Renal cortex interstitium (tissue), 15 donors: ENCODE data around the gene SLC15A2. TPM values are rescaled to one million over a fixed set of nuclear protein-coding genes. Genes with fewer than 3 reads are reported as not detected.
"Not testable (repeated sequence)": the region's sequence is repeated elsewhere in the genome, so short reads cannot be mapped to it uniquely, and the experiment has no call there.

Experiments
- DNase-seq, 11 donors: peaks; one replicate each; pipeline ENCODE4 v3.0.0-alpha.2; 2013; ENCODE audit warnings: low read depth in 9 of 11, low spot score in 4 of 11; ENCODE audit errors: extremely low read depth in 1 of 11
- long read RNA-seq, 16 experiments: transcript quantifications; one replicate each; lab custom pipeline, GENCODE V29; 2026
- polyA plus RNA-seq, 3 donors: library from polyadenylated mRNA; unstranded; fragments of 120-200 nt; gene quantifications; one replicate each; pipeline ENCODE4 v1.2.1, GENCODE V29; 2013; ENCODE audit not compliant: insufficient read length in 3 of 3

The SLC15A2 gene
- 10 to 100 TPM in 2 of 3 donors, 1 to 10 TPM in 1; 8.8 to 18.2 (median 12.7) TPM for polyA plus RNA-seq
- long read RNA-seq, donor 1: 0 reads
- long read RNA-seq, donor 2, partial matches to known transcripts: 0 of 1 reads
- long read RNA-seq, donor 2, other reads (novel, unspliced or antisense): 0 of 1 reads
- long read RNA-seq, donor 3, full-length matches to known transcripts: 6 of 6 reads
- long read RNA-seq, donor 3, partial matches to known transcripts: 0 of 6 reads
- long read RNA-seq, donor 3, other reads (novel, unspliced or antisense): 0 of 6 reads
- long read RNA-seq, donor 4, partial matches to known transcripts: 0 of 3 reads
- long read RNA-seq, donor 4, other reads (novel, unspliced or antisense): 0 of 3 reads
- long read RNA-seq, donor 5: 0 reads
- long read RNA-seq, donor 6, partial matches to known transcripts: 0 of 1 reads
- long read RNA-seq, donor 6, other reads (novel, unspliced or antisense): 0 of 1 reads
- long read RNA-seq, donor 7, full-length matches to known transcripts: 1 of 6 reads
- long read RNA-seq, donor 7, partial matches to known transcripts: 5 of 6 reads
- long read RNA-seq, donor 7, other reads (novel, unspliced or antisense): 0 of 6 reads
- long read RNA-seq, donor 8, full-length matches to known transcripts: 4 of 4 reads
- long read RNA-seq, donor 8, partial matches to known transcripts: 0 of 4 reads
- long read RNA-seq, donor 8, other reads (novel, unspliced or antisense): 0 of 4 reads
- long read RNA-seq, donor 9, full-length matches to known transcripts: 1 of 1 reads
- long read RNA-seq, donor 9, partial matches to known transcripts: 0 of 1 reads
- long read RNA-seq, donor 9, other reads (novel, unspliced or antisense): 0 of 1 reads
- long read RNA-seq, donor 10, full-length matches to known transcripts: 4 of 4 reads
- long read RNA-seq, donor 10, partial matches to known transcripts: 0 of 4 reads
- long read RNA-seq, donor 10, other reads (novel, unspliced or antisense): 0 of 4 reads
- long read RNA-seq, donor 11, full-length matches to known transcripts: 6 of 6 reads
- long read RNA-seq, donor 11, partial matches to known transcripts: 0 of 6 reads
- long read RNA-seq, donor 11, other reads (novel, unspliced or antisense): 0 of 6 reads
- long read RNA-seq, donor 12: 0 reads
- long read RNA-seq, donor 13, full-length matches to known transcripts: 1 of 1 reads
- long read RNA-seq, donor 13, partial matches to known transcripts: 0 of 1 reads
- long read RNA-seq, donor 13, other reads (novel, unspliced or antisense): 0 of 1 reads
- long read RNA-seq, donor 14, partial matches to known transcripts: 0 of 2 reads
- long read RNA-seq, donor 14, other reads (novel, unspliced or antisense): 0 of 2 reads
- long read RNA-seq, donor 15, partial matches to known transcripts: 0 of 2 reads
- long read RNA-seq, donor 15, other reads (novel, unspliced or antisense): 0 of 2 reads
- long read RNA-seq, donor 16, full-length matches to known transcripts: 10 of 10 reads
- long read RNA-seq, donor 16, partial matches to known transcripts: 0 of 10 reads
- long read RNA-seq, donor 16, other reads (novel, unspliced or antisense): 0 of 10 reads

GRCh38 chr3:121894301-121894990 is at the start of gene SLC15A2:
Gene SLC15A2, plus strand, starts transcription at chr3:121894401. Its CDS starts 76 bp downstream, at chr3:121894477.
- peak in 1 of 11 donors; percentile 14 for DNase-seq

- no peak for DNase-seq
Measured at GRCh38 chr3:121844892-121845291, 49.3 kb upstream of the SLC15A2 start.

- no peak for DNase-seq
Measured at GRCh38 chr3:121852256-121852655, 41.9 kb upstream of the SLC15A2 start.

GRCh38 chr3:121855555-121855954 is 38.6 kb upstream of the SLC15A2 start:
- peak in 3 of 11 donors; percentile 3 to 17 (median 4) for DNase-seq

GRCh38 chr3:121857778-121858177 is 36.4 kb upstream of the SLC15A2 start:
- DNase-seq: not testable (repeated sequence)

- not testable (repeated sequence) for DNase-seq
Measured at GRCh38 chr3:121863247-121863646, 31.0 kb upstream of the SLC15A2 start.

- DNase-seq: no peak
Measured at GRCh38 chr3:121863801-121864200, 30.4 kb upstream of the SLC15A2 start.

GRCh38 chr3:121869736-121870135 is 24.5 kb upstream of the SLC15A2 start:
- no peak for DNase-seq

- DNase-seq: no peak
Measured at GRCh38 chr3:121870717-121871116, 23.5 kb upstream of the SLC15A2 start.

- no peak for DNase-seq
Measured at GRCh38 chr3:121871430-121871829, 22.8 kb upstream of the SLC15A2 start.

- DNase-seq: no peak
Measured at GRCh38 chr3:121878411-121878810, 15.8 kb upstream of the SLC15A2 start.

- DNase-seq: no peak
Measured at GRCh38 chr3:121883507-121883906, 10.7 kb upstream of the SLC15A2 start.

- DNase-seq: no peak
Measured at GRCh38 chr3:121885386-121885785, 8.8 kb upstream of the SLC15A2 start.

- no peak for DNase-seq
Measured at GRCh38 chr3:121895121-121895520, 920 bp downstream of the SLC15A2 start.

- no peak for DNase-seq
Measured at GRCh38 chr3:121895736-121896135, 1.5 kb downstream of the SLC15A2 start.

- DNase-seq: no peak
Measured at GRCh38 chr3:121896823-121897222, 2.6 kb downstream of the SLC15A2 start.

GRCh38 chr3:121897296-121897695 is 3.1 kb downstream of the SLC15A2 start:
- DNase-seq: no peak
